AG04450 (cell line): ENCODE results near the gene FDXR. TPM values are rescaled to one million over a fixed set of nuclear protein-coding genes. Genes with fewer than 3 reads are reported as not detected.

Source experiments
- CTCF ChIA-PET: fragments of 300-600, 350-600 bp; formaldehyde crosslinking; extraction: SDS; loops from one replicate; lab custom pipeline; 2022; ENCODE audit warnings: antibody characterized with exemption, inconsistent platforms; lab: Charles Lee
- POLR2A ChIA-PET: fragments of 350-600 bp; formaldehyde crosslinking; extraction: SDS; loops from one replicate; lab custom pipeline; 2021; ENCODE audit warnings: antibody characterized with exemption, inconsistent platforms; lab: Yijun Ruan, JAX
- DNase-seq: peaks from one replicate; pipeline ENCODE4 v3.0.0-alpha.2; 2011; ENCODE audit warnings: low read depth, low spot score
- H3K27ac ChIP-seq: one replicate; pipeline ENCODE4 v1.5.1; 2012; ENCODE audit warnings: low read depth, low read length, control low read depth
- H3K27me3 ChIP-seq: one replicate; pipeline ENCODE4 v1.6.0; 2012; ENCODE audit warnings: low read length; ENCODE audit not compliant: control insufficient read depth, insufficient read depth
- H3K4me3 ChIP-seq: 2 replicates; pipeline ENCODE4 v1.5.1; 2011; ENCODE audit warnings: mild to moderate bottlenecking, low read depth, low read length, control low read depth
- H3K9me3 ChIP-seq: 2 replicates; pipeline ENCODE4 v1.5.1; 2012; ENCODE audit warnings: low read length; ENCODE audit not compliant: control insufficient read depth, insufficient read depth
- CTCF ChIP-seq: IDR thresholded peaks from 2 replicates; pipeline ENCODE4 v1.5.1; 2011; ENCODE audit warnings: low read depth, low read length, control low read depth, inconsistent platforms
- polyA plus RNA-seq: library from polyadenylated mRNA; depleted of rRNA; stranded (reverse); fragments of >200 nt; gene quantifications from 2 replicates; pipeline ENCODE4 v1.2.3, GENCODE V29; 2011

Gene FDXR
- polyA plus RNA-seq, 1 experiment, result 23.0 TPM

DNA sequence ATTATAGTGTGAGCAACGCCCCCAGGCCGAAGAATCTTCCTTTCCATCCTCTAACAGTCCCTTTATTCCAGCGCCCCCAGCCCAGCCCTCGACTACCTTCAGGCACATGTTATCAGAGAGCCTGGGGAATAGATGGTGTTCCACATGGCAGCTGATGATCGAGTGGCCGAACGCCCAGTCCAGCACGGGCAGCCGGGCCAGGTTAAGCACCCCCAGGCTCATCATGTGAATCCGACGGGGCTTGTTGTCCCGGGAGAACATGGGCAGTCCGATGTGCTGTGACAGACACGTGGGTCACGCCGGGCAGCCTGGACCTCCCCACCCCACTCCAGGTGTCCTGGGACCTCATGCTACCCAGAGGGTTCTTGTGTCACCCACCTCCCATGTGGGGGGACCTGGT is 6.5 kb upstream of the FDXR start:
- no peak for DNase-seq
- H3K4me3 ChIP-seq, result no peak overlapping the region
- CTCF ChIA-PET, result no interaction called here
- TF ChIP-seq CTCF, result no peak
- no peak overlapping the region for H3K27ac ChIP-seq
- POLR2A ChIA-PET, result no interaction called here
- H3K9me3 ChIP-seq, result no peaks in the 10 kb centered on the region
- H3K27me3 ChIP-seq, result peaks cover 33% of the 10 kb centered on the region

- Histone ChIP-seq H3K9me3 (no peaks in the 10 kb centered on the region), H3K4me3 (no peak overlapping the region), H3K27ac (no peak overlapping the region), H3K27me3 (peaks cover 33% of the 10 kb centered on the region)
- POLR2A ChIA-PET, result no interaction called here
- CTCF ChIA-PET, result interaction anchor here (1.7 kb wide), 1 partner anchor 14 kb away, joined by 7 read pairs; no protein-coding TSS in a partner anchor
- no peak for DNase-seq
- TF ChIP-seq CTCF, result no peak
Measured at GRCh38 chr17:74878658-74879057, 5.9 kb upstream of the FDXR start.

DNA sequence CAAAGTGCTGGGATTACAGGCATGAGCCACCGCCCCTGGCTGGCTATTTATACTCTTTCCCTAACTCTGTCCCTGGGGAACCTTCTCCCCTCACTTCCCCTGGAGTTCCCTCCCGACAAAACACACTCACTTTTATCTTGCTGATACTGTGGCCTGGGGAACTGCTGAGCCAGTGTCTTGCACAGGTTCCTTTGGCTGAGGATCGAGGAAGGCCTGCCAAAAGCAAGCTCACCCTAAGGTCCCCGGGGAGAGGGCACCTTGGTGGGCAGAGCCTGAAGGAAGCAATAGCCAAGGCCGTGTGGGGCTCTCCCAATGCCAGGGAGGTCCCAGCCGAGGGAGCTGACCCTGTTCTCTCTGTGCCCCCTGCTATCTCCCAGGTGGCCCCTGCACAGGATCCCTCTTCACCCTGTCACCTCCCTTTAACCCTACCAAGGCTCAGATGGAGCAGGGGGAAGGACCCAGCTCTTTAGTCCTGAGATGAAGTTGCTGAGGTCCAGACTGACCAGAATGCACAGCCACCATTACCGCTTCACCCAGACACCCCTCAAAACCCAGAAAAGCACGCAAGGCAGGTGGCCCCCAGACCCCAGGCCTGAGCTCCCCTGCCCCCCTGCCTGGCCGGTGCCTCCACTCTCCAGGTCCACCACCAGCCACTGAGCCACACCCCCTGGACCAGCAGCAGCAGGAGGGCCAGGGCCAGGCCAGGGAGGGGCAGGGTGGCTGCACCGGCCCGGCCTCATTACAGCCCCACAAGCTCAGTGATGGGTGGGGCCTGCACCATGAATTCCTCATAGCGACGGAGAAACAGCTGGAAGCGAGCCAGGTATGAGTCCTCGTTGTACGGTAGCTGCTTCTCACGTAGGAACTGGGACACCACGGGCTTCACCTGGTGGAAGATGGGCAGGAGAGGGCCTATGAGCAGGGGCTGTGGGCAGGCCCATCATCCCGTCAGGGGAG is 5.1 kb upstream of the FDXR start:
- Histone ChIP-seq H3K9me3 (no peaks in the 10 kb centered on the region), H3K27ac (no peak overlapping the region), H3K27me3 (peaks cover 33% of the 10 kb centered on the region), H3K4me3 (no peak overlapping the region)
- DNase-seq, result no peak
- CTCF ChIA-PET, result interaction anchor here (1.7 kb wide), 1 partner anchor 13 kb away, joined by 7 read pairs; no protein-coding TSS in a partner anchor
- POLR2A ChIA-PET, result no interaction called here
- TF ChIP-seq CTCF, result no peak

GRCh38 chr17:74875977-74876593 is 3.3 kb upstream of the FDXR start:
- H3K27me3 ChIP-seq, result peaks cover 22% of the 10 kb centered on the region
- POLR2A ChIA-PET, result no interaction called here
- no peak for DNase-seq

More at GRCh38 chr17:74875977-74876593, 3.3 kb upstream of the FDXR start:
- no peak overlapping the region for H3K4me3 ChIP-seq
- no peaks in the 10 kb centered on the region; the same call in 1 of the 2 replicates for H3K9me3 ChIP-seq
- no peak overlapping the region for H3K27ac ChIP-seq
- CTCF ChIA-PET, result interaction anchor here (0.6 to 4.1 kb wide), 2 partner anchors 11 to 403 kb away, joined by 4 to 29 read pairs; no protein-coding TSS in a partner anchor
- TF ChIP-seq CTCF, result no peak
